Effector memory CD4-positive, alpha-beta T cell (primary cell): ENCODE results near the gene PKIB.
"Not testable (repeated sequence)": the region's sequence is repeated elsewhere in the genome, so short reads cannot be mapped to it uniquely, and the experiment has no call there.

Experiments
- DNase-seq, 3 donors: peaks; one replicate each; pipeline ENCODE4 v3.0.0-alpha.2; 2020
- H3K27ac ChIP-seq: 2 replicates; pipeline ENCODE4 v1.7.0; 2013; ENCODE audit warnings: mild to moderate bottlenecking, low read length, moderate library complexity; ENCODE audit not compliant: insufficient read depth, poor library complexity, severe bottlenecking
- H3K27me3 ChIP-seq: replicated peaks from 2 replicates; pipeline ENCODE4 v1.7.0; 2013; ENCODE audit warnings: mild to moderate bottlenecking, low read length; ENCODE audit not compliant: insufficient read depth, control insufficient read depth, poor library complexity, severe bottlenecking
- H3K36me3 ChIP-seq: 2 replicates; pipeline ENCODE4 v1.7.0; 2013; ENCODE audit warnings: mild to moderate bottlenecking, low read length, moderate library complexity; ENCODE audit not compliant: control insufficient read depth, insufficient read depth
- H3K4me1 ChIP-seq: 2 replicates; pipeline ENCODE4 v1.7.0; 2013; ENCODE audit warnings: low read length, mild to moderate bottlenecking; ENCODE audit not compliant: control insufficient read depth, insufficient read depth, poor library complexity, severe bottlenecking
- H3K4me3 ChIP-seq: 2 replicates; pipeline ENCODE4 v1.7.0; 2013; ENCODE audit warnings: low read length, low read depth, mild to moderate bottlenecking; ENCODE audit not compliant: insufficient read depth, poor library complexity, severe bottlenecking
- H3K9me3 ChIP-seq: 2 replicates; pipeline ENCODE4 v1.7.0; 2013; ENCODE audit warnings: mild to moderate bottlenecking, low read length, moderate library complexity; ENCODE audit not compliant: control insufficient read depth

PKIB gene

DNA sequence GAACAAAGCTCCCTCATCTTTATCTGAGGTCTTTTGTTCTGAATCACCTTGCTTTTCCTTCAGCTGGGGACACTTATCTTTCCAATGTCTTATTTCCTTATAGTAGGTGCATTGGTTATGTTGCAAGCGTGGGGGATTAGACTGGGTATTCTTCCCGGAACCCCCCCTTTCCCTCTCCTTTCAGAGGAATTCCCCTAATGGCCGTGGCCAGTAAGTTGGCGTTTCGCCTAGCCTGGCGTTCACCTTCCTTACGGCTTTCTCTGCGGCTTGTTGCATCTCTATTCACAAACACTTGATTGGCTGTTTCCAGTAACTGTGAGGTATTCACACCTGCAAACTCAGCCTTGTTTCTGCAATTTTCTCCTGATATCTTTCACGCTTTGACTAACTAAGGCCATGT lies 136.5 kb downstream of the PKIB start:
- H3K4me1 ChIP-seq, result no peaks in the 10 kb centered on the region
- H3K27ac ChIP-seq, result no peak overlapping the region
- no peaks in the 10 kb centered on the region for H3K9me3 ChIP-seq
- H3K36me3 ChIP-seq, result no peaks in the 10 kb centered on the region
- no peaks in the 10 kb centered on the region for H3K27me3 ChIP-seq
- no peak for DNase-seq
- H3K4me3 ChIP-seq, result no peak overlapping the region

DNA sequence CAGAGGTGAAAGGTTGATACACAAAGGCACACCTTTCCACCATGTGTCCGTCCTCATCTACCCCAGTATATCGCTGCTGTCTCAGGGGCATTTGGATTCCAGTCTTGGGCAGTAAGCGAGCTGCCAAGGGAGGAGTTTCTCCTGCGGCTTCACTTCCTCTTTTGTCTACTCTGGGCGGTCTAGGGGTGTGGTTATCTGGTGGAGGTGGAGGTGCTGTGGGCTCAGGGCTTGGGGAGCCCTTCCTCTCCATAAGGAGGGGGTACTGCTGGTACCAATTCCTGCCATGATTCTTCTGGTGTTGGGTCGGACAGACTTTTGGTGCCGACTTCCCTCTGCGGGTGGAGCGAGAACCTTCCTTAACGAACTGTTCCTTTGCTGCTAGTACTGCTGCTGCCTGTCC lies 137.4 kb downstream of the PKIB start:
- no peaks in the 10 kb centered on the region for H3K9me3 ChIP-seq
- no peaks in the 10 kb centered on the region for H3K27me3 ChIP-seq
- no peak overlapping the region for H3K4me3 ChIP-seq
- no peaks in the 10 kb centered on the region for H3K36me3 ChIP-seq
- no peak overlapping the region for H3K27ac ChIP-seq
- H3K4me1 ChIP-seq, result no peaks in the 10 kb centered on the region
- DNase-seq, result no peak

DNA sequence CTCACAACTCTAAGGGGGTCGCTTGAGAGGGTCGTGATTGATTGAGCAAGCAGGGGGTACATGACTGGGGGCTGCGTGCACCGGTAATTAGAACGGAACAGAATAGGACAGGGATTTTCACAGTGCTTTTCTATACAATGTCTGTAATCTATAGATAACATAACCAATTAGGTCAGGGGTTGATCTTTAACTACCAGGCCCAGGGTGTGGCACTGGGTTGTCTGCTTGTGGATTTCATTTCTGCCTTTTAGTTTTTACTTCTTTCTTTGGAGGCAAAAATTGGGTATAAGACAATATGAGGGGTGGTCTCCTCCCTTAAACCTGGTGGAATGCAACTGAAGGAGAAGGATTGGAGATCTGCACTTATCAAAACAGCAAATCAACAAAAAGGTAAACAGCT lies 138.7 kb downstream of the PKIB start:
- H3K9me3 ChIP-seq, H3K27ac ChIP-seq, H3K4me3 ChIP-seq, H3K36me3 ChIP-seq, DNase-seq, H3K27me3 ChIP-seq, H3K4me1 ChIP-seq: not testable (repeated sequence)

DNA sequence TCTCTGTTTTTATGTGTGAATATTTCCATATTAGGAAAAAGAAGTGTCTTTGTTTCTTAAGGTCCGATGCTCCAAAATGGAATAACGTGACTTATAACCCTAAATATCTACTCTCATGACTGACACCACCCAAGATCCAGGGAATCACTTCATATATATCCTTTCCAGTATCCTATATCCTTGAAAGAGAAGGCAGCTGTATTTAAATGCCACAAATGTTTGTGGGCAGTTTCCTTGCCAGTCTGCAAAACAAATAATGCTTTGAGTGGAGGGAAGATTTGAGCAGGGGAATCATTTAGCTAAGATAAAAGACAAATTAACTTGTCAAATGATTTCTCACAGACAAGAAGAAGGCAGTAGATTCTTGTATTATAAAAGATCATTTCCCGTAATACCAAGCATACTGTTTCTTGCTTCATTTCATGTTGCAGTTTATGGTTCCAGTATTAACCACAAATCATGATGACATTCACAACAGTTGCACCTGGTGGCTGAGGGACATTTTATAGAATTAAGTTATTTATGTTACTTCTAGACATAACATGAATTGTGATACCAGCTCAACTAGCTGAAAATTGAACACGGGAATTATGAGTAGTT lies 139.3 kb downstream of the PKIB start:
- Histone ChIP-seq H3K36me3 (no peaks in the 10 kb centered on the region), H3K4me3 (no peak overlapping the region), H3K27me3 (no peaks in the 10 kb centered on the region), H3K27ac (no peak overlapping the region), H3K4me1 (no peaks in the 10 kb centered on the region), H3K9me3 (no peaks in the 10 kb centered on the region)
- DNase-seq, result no peak

DNA sequence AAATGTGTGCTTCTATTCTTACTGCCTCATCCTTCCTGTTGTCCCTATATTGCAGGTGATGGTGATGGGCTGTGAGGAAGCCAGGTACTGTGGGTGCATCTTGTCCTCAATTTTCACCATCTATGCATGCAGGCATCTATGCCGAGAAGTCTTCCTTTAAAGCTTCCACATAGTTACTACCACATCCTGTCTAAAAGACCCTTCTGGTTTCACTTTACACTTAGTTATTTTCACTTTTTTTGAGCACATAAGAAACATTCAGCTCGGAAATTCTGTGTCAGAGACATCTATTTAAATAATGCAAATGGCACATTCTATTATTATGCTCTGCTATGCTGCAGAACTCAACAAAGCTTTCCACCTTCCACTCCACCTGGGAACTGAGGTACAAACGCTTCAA lies 141.1 kb downstream of the PKIB start:
- Histone ChIP-seq H3K36me3 (no peaks in the 10 kb centered on the region), H3K9me3 (no peaks in the 10 kb centered on the region), H3K27ac (no peak overlapping the region), H3K4me1 (no peaks in the 10 kb centered on the region), H3K27me3 (no peaks in the 10 kb centered on the region), H3K4me3 (no peak overlapping the region)
- no peak for DNase-seq

DNA sequence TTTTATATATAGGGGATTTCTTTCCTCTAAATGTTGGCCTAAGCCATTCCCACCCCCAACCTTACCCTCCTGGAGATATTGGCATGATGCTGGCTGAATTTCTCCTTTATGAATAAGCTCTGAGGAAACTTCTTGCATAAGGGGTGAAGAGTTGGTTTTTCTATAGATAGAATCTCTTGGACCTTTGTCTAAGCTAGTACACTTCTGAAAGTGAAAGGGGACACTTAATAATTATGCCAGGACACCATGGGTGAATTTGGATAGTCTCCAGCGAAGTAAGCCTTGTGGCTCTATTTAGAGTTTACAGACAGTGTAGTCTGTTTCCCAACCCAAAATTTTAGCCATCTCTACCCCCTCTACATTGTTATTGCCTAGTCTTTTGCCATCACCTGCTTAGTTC lies 142.3 kb downstream of the PKIB start:
- no peaks in the 10 kb centered on the region for H3K4me1 ChIP-seq

DNA sequence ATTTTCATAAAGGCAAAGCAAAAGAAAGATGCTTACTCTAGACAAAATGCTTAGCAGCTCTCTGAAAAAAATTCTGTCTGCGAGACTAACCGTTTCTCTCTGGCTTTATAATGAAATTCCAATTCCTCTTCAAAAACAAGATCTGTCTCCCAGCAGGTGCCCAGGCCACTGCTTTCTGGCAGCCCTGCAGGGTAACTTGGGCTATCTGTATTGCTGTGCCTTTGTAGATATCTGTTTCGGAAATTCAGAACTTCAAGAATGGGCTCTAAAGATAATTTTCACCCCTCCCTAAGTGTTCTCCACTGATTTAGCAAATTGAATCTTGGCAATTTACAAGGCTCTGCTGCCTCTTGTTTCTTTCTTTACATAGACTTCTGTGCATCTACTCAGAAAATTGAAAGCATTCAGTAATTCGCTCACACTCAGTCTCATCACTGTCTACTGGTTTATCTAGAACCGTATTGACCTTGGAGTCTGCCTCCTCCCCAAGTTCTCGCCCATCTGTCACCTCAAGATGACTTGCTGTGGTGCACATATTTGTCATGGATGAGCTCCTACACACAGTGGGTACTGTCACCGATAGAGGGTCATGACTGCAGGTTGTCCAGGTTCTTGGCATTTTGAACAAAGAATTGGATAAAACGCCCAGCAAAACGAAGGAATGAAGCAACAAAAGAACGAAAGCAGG lies 142.9 kb downstream of the PKIB start:
- no peaks in the 10 kb centered on the region for H3K27me3 ChIP-seq
- no peaks in the 10 kb centered on the region for H3K9me3 ChIP-seq
- H3K36me3 ChIP-seq, result no peaks in the 10 kb centered on the region
- no peaks in the 10 kb centered on the region for H3K4me1 ChIP-seq
- no peak overlapping the region for H3K4me3 ChIP-seq
- DNase-seq, result no peak
- no peak overlapping the region for H3K27ac ChIP-seq

More for the DNA sequence above, 142.3 kb downstream of the PKIB start:
- Histone ChIP-seq H3K27ac (no peak overlapping the region), H3K9me3 (no peaks in the 10 kb centered on the region), H3K36me3 (no peaks in the 10 kb centered on the region), H3K4me3 (no peak overlapping the region), H3K27me3 (no peaks in the 10 kb centered on the region)
- no peak for DNase-seq

DNA sequence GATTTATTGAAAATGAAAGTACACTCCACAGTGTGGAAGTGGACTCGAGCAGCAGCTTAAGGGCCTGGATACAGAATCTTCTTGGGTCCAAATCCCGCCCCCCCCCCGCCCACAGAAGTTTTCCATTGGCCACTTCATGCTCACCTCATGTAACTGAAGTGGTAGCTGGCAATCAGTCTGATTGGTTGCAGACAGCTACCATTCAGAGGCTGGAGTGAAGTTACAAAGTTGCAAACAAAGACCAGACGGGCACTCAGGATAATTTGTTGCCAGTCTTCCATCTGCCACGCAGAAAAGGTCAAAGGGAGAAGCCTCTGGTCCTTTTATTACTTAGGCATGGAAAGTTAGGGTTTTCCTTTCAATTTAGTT lies 143.5 kb downstream of the PKIB start:
- Histone ChIP-seq H3K4me1 (no peaks in the 10 kb centered on the region), H3K36me3 (no peaks in the 10 kb centered on the region), H3K9me3 (no peaks in the 10 kb centered on the region), H3K4me3 (no peak overlapping the region), H3K27me3 (no peaks in the 10 kb centered on the region), H3K27ac (no peak overlapping the region)
- DNase-seq, result no peak

DNA sequence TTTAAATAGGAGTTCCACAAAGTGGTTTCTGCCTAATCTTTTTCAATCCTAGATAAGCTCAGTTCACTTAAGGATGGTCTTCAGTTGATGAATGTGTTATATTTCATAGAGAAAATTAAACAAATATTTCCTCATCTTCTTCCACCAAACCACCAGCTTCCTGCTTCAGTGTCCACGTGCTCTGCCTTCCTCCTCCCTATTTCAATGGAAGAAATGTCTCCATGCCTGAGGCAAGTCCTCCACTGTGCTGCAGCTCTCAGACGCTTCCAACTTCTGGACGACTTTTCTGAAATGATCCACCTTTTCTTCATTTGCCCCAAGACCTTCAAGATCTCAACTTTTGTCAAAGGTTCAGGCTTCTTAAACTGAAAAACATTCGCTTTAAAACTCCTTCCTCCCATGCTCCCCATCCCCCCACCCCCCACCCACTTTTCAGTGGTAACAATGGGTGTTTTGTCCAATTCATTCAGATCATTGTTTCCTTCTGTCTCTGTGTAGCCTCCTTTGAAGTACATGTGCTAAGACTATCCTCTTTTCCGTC lies 144.1 kb downstream of the PKIB start:
- Histone ChIP-seq H3K27me3 (no peaks in the 10 kb centered on the region), H3K27ac (no peak overlapping the region), H3K9me3 (no peaks in the 10 kb centered on the region), H3K4me3 (no peak overlapping the region), H3K4me1 (no peaks in the 10 kb centered on the region), H3K36me3 (no peaks in the 10 kb centered on the region)
- no peak for DNase-seq

DNA sequence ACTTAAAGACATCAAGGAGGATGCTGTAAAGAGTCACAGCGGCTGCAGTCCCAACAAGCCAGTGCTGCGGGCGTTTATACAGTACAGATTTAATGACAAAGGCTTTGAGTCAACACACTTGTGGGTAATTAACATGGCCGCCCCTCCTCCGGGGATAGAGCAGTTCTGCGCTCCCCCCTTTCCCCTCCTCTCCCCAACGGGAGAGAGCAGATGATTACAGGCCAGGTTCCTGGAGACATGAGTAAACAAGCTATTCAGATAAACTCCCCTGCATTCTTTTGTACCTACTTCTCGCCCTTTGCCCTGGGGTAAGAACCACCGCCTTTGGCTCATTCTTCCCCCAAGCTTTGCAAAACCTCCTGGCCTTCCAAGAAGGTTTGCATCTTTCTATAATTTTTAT lies 145.7 kb downstream of the PKIB start:
- H3K4me1 ChIP-seq, result no peaks in the 10 kb centered on the region
- no peak overlapping the region for H3K27ac ChIP-seq
- no peaks in the 10 kb centered on the region for H3K9me3 ChIP-seq
- DNase-seq, result no peak
- no peaks in the 10 kb centered on the region for H3K27me3 ChIP-seq
- H3K36me3 ChIP-seq, result no peaks in the 10 kb centered on the region
- H3K4me3 ChIP-seq, result no peak overlapping the region
